ENCODE data around the gene FAM193A. TPM values are rescaled to one million over a fixed set of nuclear protein-coding genes. Genes with fewer than 3 reads are reported as not detected.
"Not testable (repeated sequence)": the region's sequence is repeated elsewhere in the genome, so short reads cannot be mapped to it uniquely, and the experiment has no call there.

The FAM193A gene
- total RNA-seq, 1 experiment from 2014 or later = 11.1 TPM

- DNase-seq (ENCODE audit: low read depth) = no peak
Measured at GRCh38 chr4:2728806-2729532, 192.5 kb downstream of the FAM193A start.

GRCh38 chr4:2729533-2729875, 193.1 kb downstream of the FAM193A start:
- no peak for DNase-seq (ENCODE audit: low read depth)

- no peak for DNase-seq (ENCODE audit: low read depth)
Measured at GRCh38 chr4:2731907-2732317, 195.5 kb downstream of the FAM193A start.

GRCh38 chr4:2732526-2732925, 196.1 kb downstream of the FAM193A start:
- no peak for DNase-seq (ENCODE audit: low read depth)

GRCh38 chr4:2733001-2733843, 196.8 kb downstream of the FAM193A start:
- no peak for DNase-seq (ENCODE audit: low read depth)

- no peak for DNase-seq (ENCODE audit: low read depth)
Measured at GRCh38 chr4:2733844-2734574, 197.6 kb downstream of the FAM193A start.

GRCh38 chr4:2734612-2735011, 198.2 kb downstream of the FAM193A start:
- no peak for DNase-seq (ENCODE audit: low read depth)

GRCh38 chr4:2735869-2736268, 199.4 kb downstream of the FAM193A start:
- no peak for DNase-seq (ENCODE audit: low read depth)

- DNase-seq (ENCODE audit: low read depth) = not testable (repeated sequence)
Measured at GRCh38 chr4:2738296-2738695, 201.8 kb downstream of the FAM193A start.

- no peak for DNase-seq (ENCODE audit: low read depth)
Measured at GRCh38 chr4:2741626-2742025, 205.2 kb downstream of the FAM193A start.

GRCh38 chr4:2742081-2742822, 205.8 kb downstream of the FAM193A start:
- no peak for DNase-seq (ENCODE audit: low read depth)

- DNase-seq (ENCODE audit: low read depth) = no peak
Measured at GRCh38 chr4:2742823-2743517, 206.5 kb downstream of the FAM193A start.

- no peak for DNase-seq (ENCODE audit: low read depth)
Measured at GRCh38 chr4:2743518-2744445, 207.3 kb downstream of the FAM193A start.

GRCh38 chr4:2744576-2745270, 208.3 kb downstream of the FAM193A start:
- no peak for DNase-seq (ENCODE audit: low read depth)

- no peak for DNase-seq (ENCODE audit: low read depth)
Measured at GRCh38 chr4:2745516-2745915, 209.1 kb downstream of the FAM193A start.

GRCh38 chr4:2745981-2746806, 209.7 kb downstream of the FAM193A start:
- DNase-seq (ENCODE audit: low read depth) = peak; percentile 86

GRCh38 chr4:2746891-2747695, 210.6 kb downstream of the FAM193A start:
- DNase-seq (ENCODE audit: low read depth) = no peak
